ENCODE results near the gene UPF3A. TPM values are rescaled to one million over a fixed set of nuclear protein-coding genes. Genes with fewer than 3 reads are reported as not detected.

The UPF3A gene
- total RNA-seq, 8 experiments from 2014 or later: 47.1 to 77.9 (median 54.0) TPM

- no peak for ATAC-seq (replicated peaks in 6 of 8)
- WGBS, 10 experiments: 60 to 100% (median 90%) methylated on average over 2 to 8 of the region's 10 CpGs; no CpG with 5 or more reads in 4 of the 10 experiments
- no peak overlapping the region for H3K27ac ChIP-seq
- in situ Hi-C loops (cut with MboI; ENCODE audit: low pct_unique_long_range_greater_than_20kb in 2 of 9, low sequenced_read_pairs in 9 of 9, unreplicated experiment in 9 of 9): no loop called here
- H3K4me3 ChIP-seq: no peak overlapping the region
- no peaks in the 10 kb centered on the region for H3K4me1 ChIP-seq (replicated peaks in 1 of 2)
Measured at GRCh38 chr13:114296448-114296847, 15.0 kb downstream of the UPF3A start.

- 50 to 100% (median 87%) methylated on average over 1 to 5 of the region's 5 CpGs for WGBS, 10 experiments
- in situ Hi-C loops (cut with MboI; ENCODE audit: low pct_unique_long_range_greater_than_20kb in 2 of 9, low sequenced_read_pairs in 9 of 9, unreplicated experiment in 9 of 9): no loop called here
- ATAC-seq (replicated peaks in 6 of 8): no peak
- Histone ChIP-seq H3K27ac (no peak overlapping the region), H3K4me3 (no peak overlapping the region), H3K4me1 (replicated peaks in 1 of 2) (no peaks in the 10 kb centered on the region)
Measured at GRCh38 chr13:114296902-114297301, 15.5 kb downstream of the UPF3A start.

- WGBS, 10 experiments: 52 to 88% (median 81%) methylated on average over 1 to 9 of the region's 12 CpGs; no CpG with 5 or more reads in 2 of the 10 experiments
- Histone ChIP-seq H3K27ac (no peak overlapping the region), H3K4me3 (no peak overlapping the region), H3K4me1 (replicated peaks in 1 of 2) (no peaks in the 10 kb centered on the region)
- in situ Hi-C loops (cut with MboI; ENCODE audit: low pct_unique_long_range_greater_than_20kb in 2 of 9, low sequenced_read_pairs in 9 of 9, unreplicated experiment in 9 of 9): no loop called here
- ATAC-seq (replicated peaks in 6 of 8): no peak
Measured at GRCh38 chr13:114298866-114299265, 17.5 kb downstream of the UPF3A start.

GRCh38 chr13:114299604-114300305 lies 18.4 kb downstream of the UPF3A start:
- no peaks in the 10 kb centered on the region for H3K4me1 ChIP-seq (replicated peaks in 1 of 2)
- ATAC-seq (replicated peaks in 6 of 8): no peak
- H3K27ac ChIP-seq: no peak overlapping the region
- H3K4me3 ChIP-seq: no peak overlapping the region
- 90 to 100% (median 98%) methylated on average over 2 to 10 of the region's 12 CpGs for WGBS, 10 experiments
- in situ Hi-C loops (cut with MboI; ENCODE audit: low pct_unique_long_range_greater_than_20kb in 2 of 9, low sequenced_read_pairs in 9 of 9, unreplicated experiment in 9 of 9): no loop called here

- H3K4me1 ChIP-seq (replicated peaks in 1 of 2): no peaks in the 10 kb centered on the region
- H3K27ac ChIP-seq: no peak overlapping the region
- ATAC-seq (replicated peaks in 6 of 8): peak in 1 of 8 experiments; percentile 23
- in situ Hi-C loops (cut with MboI; ENCODE audit: low pct_unique_long_range_greater_than_20kb in 2 of 9, low sequenced_read_pairs in 9 of 9, unreplicated experiment in 9 of 9): no loop called here
- 60 to 92% (median 86%) methylated on average over 1 to 8 of the region's 11 CpGs; no CpG with 5 or more reads in 4 of the 10 experiments for WGBS, 10 experiments
- H3K4me3 ChIP-seq: no peak overlapping the region
Measured at GRCh38 chr13:114303700-114304327, 22.4 kb downstream of the UPF3A start.

- 61 to 100% (median 81%) methylated on average over 1 to 6 of the region's 13 CpGs; no CpG with 5 or more reads in 4 of the 10 experiments for WGBS, 10 experiments
- in situ Hi-C loops (cut with MboI; ENCODE audit: low pct_unique_long_range_greater_than_20kb in 2 of 9, low sequenced_read_pairs in 9 of 9, unreplicated experiment in 9 of 9): no loop called here
- Histone ChIP-seq H3K4me1 (replicated peaks in 1 of 2) (no peaks in the 10 kb centered on the region), H3K27ac (no peak overlapping the region), H3K4me3 (no peak overlapping the region)
- no peak for ATAC-seq (replicated peaks in 6 of 8)
Measured at GRCh38 chr13:114304346-114305034, 23.1 kb downstream of the UPF3A start.

- no peak for ATAC-seq (replicated peaks in 6 of 8)
- WGBS, 10 experiments: 88 to 100% (median 100%) methylated on average over 1 to 2 of the region's 2 CpGs; no CpG with 5 or more reads in 1 of the 10 experiments
- in situ Hi-C loops (cut with MboI; ENCODE audit: low pct_unique_long_range_greater_than_20kb in 2 of 9, low sequenced_read_pairs in 9 of 9, unreplicated experiment in 9 of 9): no loop called here
- Histone ChIP-seq H3K4me3 (no peak overlapping the region), H3K4me1 (replicated peaks in 1 of 2) (peaks cover 5% of the 10 kb centered on the region in 2 donors), H3K27ac (no peak overlapping the region)
Measured at GRCh38 chr13:114309086-114309485, 27.7 kb downstream of the UPF3A start.

GRCh38 chr13:114309806-114310410 lies 28.5 kb downstream of the UPF3A start:
- H3K4me1 ChIP-seq (replicated peaks in 1 of 2): peaks cover 5% of the 10 kb centered on the region in 2 donors
- peak in 2 of 8 experiments; percentile 8 to 24 for ATAC-seq (replicated peaks in 6 of 8)
- 60 to 100% (median 78%) methylated on average over 1 to 5 of the region's 6 CpGs; no CpG with 5 or more reads in 3 of the 10 experiments for WGBS, 10 experiments
- in situ Hi-C loops (cut with MboI; ENCODE audit: low pct_unique_long_range_greater_than_20kb in 2 of 9, low sequenced_read_pairs in 9 of 9, unreplicated experiment in 9 of 9): no loop called here
- H3K4me3 ChIP-seq: no peak overlapping the region
- H3K27ac ChIP-seq: no peak overlapping the region

- in situ Hi-C loops (cut with MboI; ENCODE audit: low pct_unique_long_range_greater_than_20kb in 2 of 9, low sequenced_read_pairs in 9 of 9, unreplicated experiment in 9 of 9): no loop called here
- WGBS, 10 experiments: 0 to 100% (median 71%) methylated on average over 1 to 4 of the region's 5 CpGs
- H3K4me3 ChIP-seq: no peak overlapping the region
- no peak overlapping the region for H3K27ac ChIP-seq
- no peak for ATAC-seq (replicated peaks in 6 of 8)
- peaks cover 10 to 11% of the 10 kb centered on the region in 2 donors for H3K4me1 ChIP-seq (replicated peaks in 1 of 2)
Measured at GRCh38 chr13:114310956-114311355, 29.6 kb downstream of the UPF3A start.

- no peak for ATAC-seq (replicated peaks in 6 of 8)
- in situ Hi-C loops (cut with MboI; ENCODE audit: low pct_unique_long_range_greater_than_20kb in 2 of 9, low sequenced_read_pairs in 9 of 9, unreplicated experiment in 9 of 9): no loop called here
- Histone ChIP-seq H3K27ac (no peak overlapping the region), H3K4me3 (no peak overlapping the region), H3K4me1 (replicated peaks in 1 of 2) (peaks cover 12% of the 10 kb centered on the region in 2 donors)
Measured at GRCh38 chr13:114311387-114311786, 30.0 kb downstream of the UPF3A start.

GRCh38 chr13:114311908-114312307 lies 30.5 kb downstream of the UPF3A start:
- Histone ChIP-seq H3K4me1 (replicated peaks in 1 of 2) (peaks cover 12% of the 10 kb centered on the region in 2 donors), H3K27ac (no peak overlapping the region), H3K4me3 (no peak overlapping the region)
- WGBS, 10 experiments: 16 to 62% (median 33%) methylated on average over 1 to 2 of the region's 2 CpGs; no CpG with 5 or more reads in 1 of the 10 experiments
- no peak for ATAC-seq (replicated peaks in 6 of 8)
- in situ Hi-C loops (cut with MboI; ENCODE audit: low pct_unique_long_range_greater_than_20kb in 2 of 9, low sequenced_read_pairs in 9 of 9, unreplicated experiment in 9 of 9): no loop called here

GRCh38 chr13:114313061-114313860 lies 31.9 kb downstream of the UPF3A start:
- peak overlapping the region; percentile 85 to 91 (median 90) for H3K4me3 ChIP-seq
- peaks cover 12% of the 10 kb centered on the region in 2 donors for H3K4me1 ChIP-seq (replicated peaks in 1 of 2)
- peak overlapping the region; percentile 93 to 94 for H3K27ac ChIP-seq
- no peak for ATAC-seq (replicated peaks in 6 of 8)
- in situ Hi-C loops (cut with MboI; ENCODE audit: low pct_unique_long_range_greater_than_20kb in 2 of 9, low sequenced_read_pairs in 9 of 9, unreplicated experiment in 9 of 9): no loop called here
- WGBS, 10 experiments: 87 to 100% (median 91%) methylated on average over 1 to 17 of the region's 17 CpGs; no CpG with 5 or more reads in 1 of the 10 experiments
